HG02981 (cell line): ENCODE results near the gene FLRT1.

ENCODE experiments used
- ATAC-seq: cut with Tn5 transposase; IDR thresholded peaks from one replicate; pipeline ENCODE4 v1.9.1; 2021; ENCODE audit warnings: mild to moderate bottlenecking, moderate library complexity; ENCODE audit not compliant: unreplicated experiment

The FLRT1 gene, protein sequence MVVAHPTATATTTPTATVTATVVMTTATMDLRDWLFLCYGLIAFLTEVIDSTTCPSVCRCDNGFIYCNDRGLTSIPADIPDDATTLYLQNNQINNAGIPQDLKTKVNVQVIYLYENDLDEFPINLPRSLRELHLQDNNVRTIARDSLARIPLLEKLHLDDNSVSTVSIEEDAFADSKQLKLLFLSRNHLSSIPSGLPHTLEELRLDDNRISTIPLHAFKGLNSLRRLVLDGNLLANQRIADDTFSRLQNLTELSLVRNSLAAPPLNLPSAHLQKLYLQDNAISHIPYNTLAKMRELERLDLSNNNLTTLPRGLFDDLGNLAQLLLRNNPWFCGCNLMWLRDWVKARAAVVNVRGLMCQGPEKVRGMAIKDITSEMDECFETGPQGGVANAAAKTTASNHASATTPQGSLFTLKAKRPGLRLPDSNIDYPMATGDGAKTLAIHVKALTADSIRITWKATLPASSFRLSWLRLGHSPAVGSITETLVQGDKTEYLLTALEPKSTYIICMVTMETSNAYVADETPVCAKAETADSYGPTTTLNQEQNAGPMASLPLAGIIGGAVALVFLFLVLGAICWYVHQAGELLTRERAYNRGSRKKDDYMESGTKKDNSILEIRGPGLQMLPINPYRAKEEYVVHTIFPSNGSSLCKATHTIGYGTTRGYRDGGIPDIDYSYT

DNA sequence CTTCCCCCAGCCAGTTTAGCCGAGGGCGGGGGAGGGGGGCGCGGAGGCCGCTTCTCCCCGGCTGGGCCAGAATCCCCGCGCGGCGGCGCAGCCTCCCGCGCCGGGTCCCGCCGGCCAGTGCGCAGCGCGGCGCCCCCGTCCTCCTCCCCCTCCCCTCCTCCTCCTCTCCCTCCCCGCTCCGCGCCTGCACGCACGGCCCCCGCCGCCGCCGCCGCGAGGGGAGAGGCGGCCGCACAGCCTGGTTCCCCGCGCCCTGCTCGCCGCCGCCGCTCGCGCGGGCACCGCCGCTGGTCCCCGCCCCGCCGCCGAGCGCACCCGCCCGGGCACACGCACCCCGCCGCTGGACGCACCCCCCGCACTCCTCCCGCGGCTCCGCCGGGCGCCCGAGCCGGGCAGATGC lies at the start of gene FLRT1:
Gene FLRT1 (plus strand): TSS at position 356 of the 400 bp plus-strand sequence. CDS start 80,337 bp downstream, outside the sequence.
- ATAC-seq: no peak

DNA sequence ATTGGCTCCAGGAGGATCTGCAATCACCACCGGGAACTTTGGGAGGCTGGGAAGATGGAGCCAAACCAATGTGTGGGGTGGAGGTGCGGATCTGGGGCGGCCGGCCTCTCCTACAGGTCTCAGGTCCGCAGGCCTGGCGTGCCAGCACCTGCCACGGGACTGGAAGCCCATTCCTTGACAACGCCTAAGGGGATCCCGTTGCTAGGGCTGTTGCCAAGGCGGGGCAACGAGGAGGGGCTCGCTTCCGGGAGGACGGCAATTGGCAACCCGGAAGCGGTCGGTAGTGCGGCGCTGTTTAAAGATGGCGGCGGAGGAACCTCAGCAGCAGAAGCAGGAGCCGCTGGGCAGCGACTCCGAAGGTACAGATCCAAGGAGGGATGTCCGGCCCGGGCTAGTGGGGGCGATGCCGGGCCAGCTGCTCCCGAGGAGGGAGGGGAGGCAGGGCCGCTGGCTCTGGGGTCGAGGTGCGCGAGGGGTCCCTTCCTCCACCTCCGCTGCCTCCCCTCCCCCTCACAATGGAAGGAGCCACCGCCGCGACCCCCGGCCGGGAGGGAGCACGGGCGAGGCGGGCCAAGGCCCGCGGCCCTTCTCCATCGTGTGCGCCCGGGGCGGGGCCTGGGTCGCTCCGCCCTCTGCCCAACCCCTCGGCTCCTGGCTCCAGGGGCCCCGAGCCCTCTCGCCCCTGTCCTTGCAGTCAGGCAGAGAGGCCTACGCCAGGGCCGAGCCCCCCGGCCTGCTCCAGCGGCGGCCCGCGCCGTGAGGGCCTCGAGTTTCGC lies 49.4 kb upstream of the FLRT1 start, which contains the start of gene OTUB1:
Gene OTUB1 (plus strand): TSS at position 283 of the 776 bp plus-strand sequence. CDS start 19 bp downstream, at position 302.
- ATAC-seq: peak; percentile 89

DNA sequence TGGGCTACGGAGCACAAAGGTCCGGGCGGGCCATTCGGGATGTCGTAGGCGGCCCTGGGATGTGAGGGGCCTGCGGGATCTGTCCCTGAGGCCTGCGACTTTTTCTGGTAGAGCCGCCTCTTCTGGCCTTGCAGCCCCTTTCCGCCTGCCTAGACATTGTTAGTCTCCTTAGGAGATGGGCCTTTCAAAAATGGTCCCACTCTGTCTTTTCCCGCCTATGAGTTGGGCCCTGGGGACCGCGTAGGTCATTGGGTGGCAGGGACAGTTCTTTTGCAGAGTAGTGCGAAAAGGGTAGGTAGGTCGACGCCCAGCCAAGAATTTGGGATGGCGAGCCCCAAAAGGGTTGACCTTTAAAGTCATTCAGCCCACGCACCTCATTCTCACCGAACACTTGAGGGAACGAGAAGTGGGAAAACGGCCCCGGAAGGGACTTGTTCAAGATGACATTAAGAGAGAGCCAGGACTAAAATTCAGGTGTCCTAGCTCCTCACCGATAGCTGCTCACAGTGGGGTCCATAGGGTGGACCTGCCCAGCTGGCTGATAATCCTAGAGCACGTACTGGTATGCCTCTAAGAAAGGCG lies 48.7 kb upstream of the FLRT1 start:
- no peak for ATAC-seq

DNA sequence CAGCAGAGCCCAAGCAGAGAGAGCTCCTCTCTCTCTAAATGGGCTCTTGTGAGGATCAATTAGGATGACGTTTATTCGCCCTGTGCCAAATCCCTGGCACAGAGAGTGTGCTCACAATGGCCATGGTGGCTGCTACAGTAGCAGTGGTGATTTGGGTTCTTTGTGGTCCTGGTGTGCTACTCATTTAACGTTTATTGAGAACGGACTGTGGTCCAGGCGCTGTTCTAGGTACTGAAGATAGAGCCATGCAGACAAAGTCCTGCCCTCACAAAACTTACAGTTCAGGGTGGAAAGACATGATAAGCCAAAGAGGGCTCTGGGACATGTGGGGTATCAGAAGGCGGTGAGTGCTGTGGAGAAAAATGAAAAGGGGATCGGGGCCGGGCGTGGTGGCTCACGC lies 44.2 kb upstream of the FLRT1 start:
- no peak for ATAC-seq

DNA sequence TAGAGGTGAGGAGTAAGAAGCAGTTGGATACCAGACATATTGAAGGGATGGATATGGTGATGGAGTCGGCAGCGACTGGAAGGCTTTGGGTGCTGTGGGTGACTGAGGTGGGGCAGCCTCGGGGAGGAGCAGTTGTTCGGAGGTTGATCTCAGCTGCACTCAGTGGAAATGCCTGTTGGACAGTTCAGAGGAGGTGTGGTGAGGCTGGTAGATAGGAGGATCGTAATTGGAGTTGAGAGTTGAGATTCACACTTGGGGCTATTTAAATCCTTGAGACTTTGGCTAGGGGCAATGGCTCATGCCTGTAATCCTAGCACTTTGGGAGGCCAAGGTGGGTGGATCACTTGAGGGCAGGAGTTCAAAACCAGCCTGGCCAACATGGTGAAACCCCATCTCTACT lies 42.6 kb upstream of the FLRT1 start:
- no peak for ATAC-seq

DNA sequence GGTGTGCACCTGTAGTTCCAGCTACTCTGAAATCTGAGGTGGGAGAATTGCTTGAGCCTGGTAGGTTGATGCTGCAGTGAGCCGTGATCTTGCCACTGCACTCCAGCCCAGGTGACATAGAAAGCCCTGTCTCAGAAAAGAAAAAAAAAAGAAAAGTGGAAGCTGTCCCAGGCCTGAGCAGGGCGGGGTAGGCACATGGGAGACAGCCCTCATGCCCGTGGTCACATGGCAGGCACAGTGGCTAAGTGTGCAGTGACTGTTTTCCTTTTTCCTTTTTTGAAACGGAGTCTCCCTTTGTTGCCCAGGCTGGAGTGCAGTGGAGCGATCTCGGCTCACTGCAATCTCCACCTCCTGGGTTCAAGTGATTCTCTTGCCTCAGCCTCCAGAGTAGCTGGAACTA lies 41.7 kb upstream of the FLRT1 start:
- ATAC-seq: no peak

DNA sequence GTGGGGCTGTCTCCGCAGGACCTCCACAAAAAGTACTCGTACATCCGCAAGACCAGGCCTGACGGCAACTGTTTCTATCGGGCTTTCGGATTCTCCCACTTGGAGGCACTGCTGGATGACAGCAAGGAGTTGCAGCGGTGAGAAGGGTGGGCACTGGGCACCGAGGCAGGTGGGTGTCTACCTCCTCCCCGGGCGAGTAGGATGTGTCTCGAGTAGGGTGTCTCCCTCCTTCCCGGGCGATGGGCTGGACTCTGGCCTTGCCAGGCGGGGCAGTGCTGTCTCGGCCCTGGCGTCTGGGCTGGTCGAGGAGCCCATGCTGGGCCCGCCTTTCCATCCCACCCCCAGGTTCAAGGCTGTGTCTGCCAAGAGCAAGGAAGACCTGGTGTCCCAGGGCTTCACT lies 39.2 kb upstream of the FLRT1 start:
- no peak for ATAC-seq

DNA sequence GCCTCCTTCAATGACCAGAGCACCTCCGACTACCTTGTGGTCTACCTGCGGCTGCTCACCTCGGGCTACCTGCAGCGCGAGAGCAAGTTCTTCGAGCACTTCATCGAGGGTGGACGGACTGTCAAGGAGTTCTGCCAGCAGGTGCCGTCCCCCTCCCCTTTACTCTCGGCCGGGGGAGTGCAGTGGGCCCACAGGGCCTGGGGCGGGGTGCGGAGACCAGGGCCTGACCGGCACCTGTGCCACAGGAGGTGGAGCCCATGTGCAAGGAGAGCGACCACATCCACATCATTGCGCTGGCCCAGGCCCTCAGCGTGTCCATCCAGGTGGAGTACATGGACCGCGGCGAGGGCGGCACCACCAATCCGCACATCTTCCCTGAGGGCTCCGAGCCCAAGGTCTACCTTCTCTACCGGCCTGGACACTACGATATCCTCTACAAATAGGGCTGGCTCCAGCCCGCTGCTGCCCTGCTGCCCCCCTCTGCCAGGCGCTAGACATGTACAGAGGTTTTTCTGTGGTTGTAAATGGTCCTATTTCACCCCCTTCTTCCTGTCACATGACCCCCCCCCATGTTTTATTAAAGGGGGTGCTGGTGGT lies 38.5 kb upstream of the FLRT1 start:
- ATAC-seq: no peak

DNA sequence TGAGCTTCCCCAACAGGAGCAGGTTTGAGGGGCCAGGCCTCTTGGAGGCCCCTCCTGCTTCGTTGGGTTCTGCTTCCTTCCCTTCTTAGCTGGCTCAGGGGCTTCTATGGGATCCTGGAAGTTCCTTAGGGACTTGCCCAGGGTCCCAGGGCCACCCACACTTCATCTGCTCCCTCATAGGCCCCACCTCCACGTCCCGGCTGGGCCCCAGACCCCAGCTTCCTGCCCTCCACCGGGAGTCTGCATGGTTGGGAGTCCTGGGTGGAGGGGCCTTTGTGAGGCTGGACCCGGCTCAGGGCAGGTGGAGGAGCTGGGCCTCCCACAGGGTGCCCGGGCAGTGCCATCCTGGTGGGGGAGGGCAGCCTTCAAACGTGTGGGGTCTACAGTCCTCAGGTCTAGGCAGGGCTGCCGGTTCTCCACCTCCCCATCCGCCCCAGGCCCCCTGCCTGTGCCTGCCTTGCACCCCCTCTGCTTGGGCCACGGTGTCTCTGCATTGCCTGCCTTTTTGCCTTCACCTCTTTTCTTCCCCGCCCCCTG lies 37.9 kb upstream of the FLRT1 start:
- no peak for ATAC-seq

DNA sequence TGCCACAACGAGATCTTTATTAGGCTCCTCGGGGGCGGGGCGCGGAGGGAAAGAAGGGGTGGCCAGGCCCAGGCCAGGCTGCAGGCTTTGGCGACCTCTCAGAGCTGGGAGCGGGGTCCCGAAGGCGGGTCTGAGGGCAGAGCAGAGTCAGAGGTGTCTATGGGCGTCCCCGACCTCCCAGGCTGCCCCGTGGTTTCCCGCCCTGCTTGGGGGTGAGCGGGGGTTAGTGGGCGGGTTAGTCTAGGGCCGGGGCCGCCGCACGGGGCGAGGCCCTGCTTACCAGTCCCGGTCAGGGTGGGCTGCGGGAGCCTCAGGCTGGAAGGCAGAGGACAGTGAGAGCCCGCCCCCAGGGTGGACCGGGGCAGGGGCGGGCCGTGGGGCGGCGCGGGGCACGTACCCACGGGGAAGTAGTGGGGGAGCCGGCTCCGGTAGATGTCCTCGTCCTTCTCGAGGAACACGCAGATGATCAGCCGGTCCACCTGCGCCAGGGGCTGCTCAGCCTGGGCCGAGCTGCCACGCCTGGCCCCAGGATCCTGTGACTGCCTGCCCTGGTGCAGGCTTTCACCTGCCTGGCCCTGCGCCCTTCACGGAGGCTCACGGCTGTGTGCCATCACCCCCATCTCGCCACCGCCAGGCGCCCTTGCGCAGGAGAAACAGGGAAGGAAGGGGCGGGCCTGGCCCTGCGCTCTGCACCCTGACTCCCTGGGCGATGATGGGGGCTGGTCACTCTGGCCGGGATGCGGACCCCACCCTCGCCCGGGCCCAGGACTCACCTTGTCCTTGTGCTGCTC lies 37.0 kb upstream of the FLRT1 start:
- ATAC-seq: no peak

DNA sequence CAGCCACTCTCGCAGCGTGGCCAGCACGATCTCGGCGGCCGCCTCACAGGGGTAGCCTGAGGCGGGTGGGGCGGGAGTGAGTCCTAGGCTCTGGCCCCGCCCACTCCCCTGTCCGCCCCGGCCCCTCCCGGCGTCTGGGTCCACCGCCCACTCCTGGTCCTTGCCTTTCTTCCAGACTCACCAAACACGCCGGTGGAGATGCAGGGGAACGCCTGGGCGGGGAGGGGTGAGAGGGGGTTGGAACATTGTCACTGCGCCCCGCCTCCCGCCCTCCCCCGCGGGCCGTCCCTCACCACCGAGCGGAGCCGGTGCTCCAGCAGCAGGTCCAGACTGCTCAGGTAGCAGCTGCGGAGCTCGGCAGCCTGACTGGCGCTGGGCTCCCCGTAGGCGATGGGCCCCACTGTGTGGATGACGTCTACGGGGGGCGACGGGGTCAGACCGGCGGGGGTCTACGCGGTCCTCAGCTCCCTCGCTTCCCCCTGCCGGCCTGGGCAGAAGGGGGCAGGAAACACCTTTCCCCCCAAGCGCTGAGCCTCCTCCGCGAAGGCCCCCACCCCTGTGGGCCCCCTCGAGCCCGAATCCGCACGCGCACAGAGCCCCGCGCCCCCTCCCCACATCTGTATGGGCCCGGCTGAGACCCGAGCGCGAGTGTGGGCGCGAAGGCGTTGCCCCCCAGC lies 36.2 kb upstream of the FLRT1 start:
- ATAC-seq: no peak

DNA sequence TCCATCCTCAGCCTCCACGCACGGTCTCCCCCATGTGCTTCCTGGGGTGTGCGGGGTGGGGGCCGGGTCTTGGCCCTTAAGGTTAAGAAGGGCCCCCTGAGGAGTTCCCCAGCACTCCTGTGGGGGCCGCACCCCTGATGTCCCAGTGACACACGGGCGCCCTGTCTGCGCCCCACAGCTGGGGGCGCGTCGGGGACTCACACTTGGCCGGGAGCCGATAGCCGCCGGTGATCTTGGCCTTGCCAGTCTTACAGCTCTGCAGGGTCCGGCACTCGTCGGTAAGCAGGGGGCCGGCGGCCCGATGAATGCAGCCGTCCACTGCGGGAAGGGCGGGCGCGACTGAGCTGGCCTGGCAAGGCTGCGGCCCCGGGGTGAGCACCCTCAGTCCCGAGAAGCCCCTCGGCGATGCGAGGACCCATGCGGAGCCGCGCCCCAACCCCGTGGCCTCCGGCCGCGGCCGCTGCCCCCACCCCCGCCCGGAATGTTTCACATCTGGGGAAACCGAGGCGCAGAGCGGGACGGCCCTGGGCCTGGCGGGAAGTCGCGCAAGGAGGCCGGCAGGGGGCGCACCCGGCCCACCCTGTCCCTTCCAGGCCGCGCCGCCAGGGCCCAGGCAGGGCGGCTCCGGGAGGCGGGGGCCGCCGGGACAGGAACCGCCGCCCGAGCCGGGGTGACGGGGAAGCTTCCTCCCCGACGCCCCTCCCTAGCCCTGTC lies 35.5 kb upstream of the FLRT1 start:
- no peak for ATAC-seq

DNA sequence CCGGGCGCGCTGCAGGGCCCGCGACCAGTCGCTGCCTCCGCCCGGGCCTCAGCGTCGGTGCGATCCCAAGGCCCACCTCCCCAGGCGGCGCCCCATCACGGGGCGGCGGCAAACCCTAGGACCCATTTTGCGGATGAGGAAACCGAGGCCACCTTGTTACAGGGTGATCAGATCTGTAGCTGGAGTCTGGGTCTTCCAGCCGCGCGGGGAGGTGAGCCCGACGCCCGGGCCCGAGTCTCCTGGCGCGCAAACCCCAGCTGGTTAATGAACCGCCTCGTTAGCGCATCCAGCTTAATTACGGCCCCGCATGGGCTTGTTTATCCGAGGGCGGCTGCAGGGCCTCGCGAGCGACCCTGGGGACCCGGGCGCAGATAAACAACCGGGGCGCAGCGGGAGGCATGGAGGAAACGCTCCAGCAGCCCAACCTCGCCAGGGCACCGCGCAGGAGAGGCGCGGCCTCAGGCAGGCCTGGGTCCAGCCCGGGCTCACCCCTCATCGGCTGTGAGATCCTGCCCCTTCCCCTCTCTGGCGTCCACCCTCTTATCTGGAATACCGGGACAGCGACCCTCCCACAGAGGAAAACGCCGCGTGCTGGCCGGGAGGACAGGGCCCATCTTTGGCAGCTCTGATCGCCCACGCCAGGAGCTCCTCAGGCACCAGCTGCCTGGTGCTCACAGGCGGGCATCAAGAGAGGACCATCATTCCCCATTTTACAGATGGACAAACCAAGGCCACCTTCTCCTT lies 34.8 kb upstream of the FLRT1 start:
- ATAC-seq: no peak

DNA sequence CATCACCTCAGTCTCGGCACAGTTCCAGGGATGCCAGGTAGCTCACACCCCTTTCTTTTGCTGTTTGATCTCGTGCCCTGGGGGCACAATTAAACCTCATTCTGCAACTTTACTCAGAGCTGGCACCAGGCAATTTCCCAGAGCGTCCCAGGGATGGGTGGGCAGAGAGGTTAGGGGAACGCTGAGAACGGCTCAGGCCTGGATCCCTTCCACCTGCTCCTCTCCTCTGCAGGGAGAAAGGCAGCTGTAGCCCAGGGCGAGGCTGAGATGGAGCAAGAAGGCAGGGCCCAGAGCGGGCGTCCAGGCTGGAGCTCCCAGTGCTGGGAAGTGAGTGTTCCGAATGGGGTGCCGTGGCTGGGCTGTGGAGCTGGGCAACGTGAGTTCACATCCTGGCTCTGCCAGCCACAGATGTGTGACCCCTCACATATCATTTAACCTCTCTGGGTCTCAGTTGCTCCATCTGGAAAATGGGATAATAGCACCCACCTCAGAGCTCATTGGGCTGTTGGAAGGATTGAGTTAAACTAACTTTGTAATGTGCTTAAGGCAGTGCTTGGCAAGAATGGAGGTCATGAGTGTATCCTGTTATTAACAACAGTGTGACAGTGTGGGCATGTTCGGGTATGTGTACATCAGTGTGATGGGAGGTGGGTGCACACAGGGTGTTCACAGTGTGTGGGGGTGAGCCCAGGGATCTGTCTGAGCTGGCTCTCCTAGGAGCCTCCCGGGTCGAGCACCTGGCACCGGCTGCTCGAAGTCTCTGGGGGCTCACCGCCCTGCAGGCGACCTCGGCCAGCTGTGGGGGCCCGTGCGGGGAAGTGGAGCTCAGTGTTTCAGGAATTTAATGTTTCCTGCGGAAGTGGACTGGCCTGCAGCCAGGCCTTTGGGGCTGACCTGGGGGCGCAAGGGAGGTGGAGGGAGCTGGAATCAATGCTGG lies 34.0 kb upstream of the FLRT1 start:
- no peak for ATAC-seq

DNA sequence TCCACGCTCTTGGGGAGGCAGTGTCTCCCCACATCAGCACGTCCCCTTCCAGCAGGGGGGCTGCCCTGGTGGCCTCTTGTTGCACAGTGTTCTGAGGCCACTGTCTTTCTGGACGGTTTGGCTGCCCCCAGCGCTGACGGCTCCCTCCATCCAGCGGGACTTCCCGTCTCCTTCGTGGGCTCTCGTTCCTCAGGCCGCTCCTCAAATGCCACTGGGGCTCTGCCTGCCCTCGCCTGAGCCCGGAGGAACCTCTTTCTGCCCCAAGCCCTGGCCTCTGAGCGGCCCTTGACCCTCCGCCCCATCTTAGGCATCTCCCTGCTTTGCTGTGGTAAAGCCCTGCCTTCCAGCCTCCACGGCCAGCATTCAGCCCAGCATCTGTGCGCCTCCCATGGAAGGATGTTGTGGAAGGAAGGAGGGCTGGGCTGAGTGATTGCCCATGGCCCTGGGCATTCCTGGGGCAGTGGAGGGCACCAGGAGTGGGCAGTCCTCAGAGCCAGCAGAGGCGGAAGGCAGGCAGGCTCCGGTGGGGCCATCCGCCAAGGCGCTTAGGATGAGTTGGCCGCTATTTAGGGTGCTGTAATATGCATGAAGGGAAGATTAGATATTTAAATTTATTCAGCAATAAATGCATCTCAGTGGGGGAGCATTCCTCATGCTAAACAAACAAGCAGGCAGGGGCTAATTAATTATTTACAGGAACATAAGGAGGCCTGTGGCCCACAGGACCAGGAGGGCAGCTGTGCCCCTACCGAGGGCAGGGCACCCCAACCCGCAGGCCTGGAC lies 31.7 kb upstream of the FLRT1 start:
- no peak for ATAC-seq

DNA sequence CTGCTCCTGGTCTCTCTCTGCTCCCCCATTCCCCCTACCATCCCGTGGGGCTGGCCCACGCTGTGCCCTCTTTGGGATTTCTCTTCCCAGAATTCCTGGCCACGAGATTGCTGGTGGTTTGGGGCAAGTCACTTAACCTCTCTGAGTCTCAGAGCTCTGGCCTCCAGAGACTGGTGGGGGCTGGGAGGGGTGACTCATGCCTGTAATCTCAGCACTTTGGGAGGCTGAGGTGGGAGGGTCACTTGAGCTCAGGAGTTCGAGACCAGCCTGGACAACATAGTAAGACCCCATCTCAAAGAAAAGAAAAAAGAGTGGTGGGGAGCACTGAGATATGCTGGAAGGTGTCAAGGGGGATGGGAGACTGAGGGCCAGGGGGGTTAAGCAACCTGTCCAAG lies 31.1 kb upstream of the FLRT1 start:
- ATAC-seq: no peak
